HUES6 (cell line): Measurements from ENCODE around the gene FBXL3.

Experiments used
- H3K27ac ChIP-seq: 2 replicates; pipeline ENCODE4 v1.7.0; 2013; ENCODE audit warnings: low read depth, mild to moderate bottlenecking, low read length, inconsistent platforms
- H3K27me3 ChIP-seq: 2 replicates; pipeline ENCODE4 v1.6.1; 2013; ENCODE audit warnings: low read length; ENCODE audit not compliant: control insufficient read depth, insufficient read depth
- H3K36me3 ChIP-seq: 2 replicates; pipeline ENCODE4 v1.6.1; 2013; ENCODE audit warnings: low read length; ENCODE audit not compliant: control insufficient read depth, insufficient read depth
- H3K4me1 ChIP-seq: 2 replicates; pipeline ENCODE4 v1.6.1; 2013; ENCODE audit warnings: low read length; ENCODE audit not compliant: control insufficient read depth, insufficient read depth
- H3K4me3 ChIP-seq: 2 replicates; pipeline ENCODE4 v1.5.1; 2013; ENCODE audit warnings: low read depth, low read length
- H3K9ac ChIP-seq: one replicate; pipeline ENCODE4 v1.6.1; 2013; ENCODE audit warnings: mild to moderate bottlenecking, low read length
- H3K9me3 ChIP-seq: 2 replicates; pipeline ENCODE4 v1.6.1; 2013; ENCODE audit warnings: low read depth, low read length; ENCODE audit not compliant: control insufficient read depth, insufficient read depth

The FBXL3 gene, protein sequence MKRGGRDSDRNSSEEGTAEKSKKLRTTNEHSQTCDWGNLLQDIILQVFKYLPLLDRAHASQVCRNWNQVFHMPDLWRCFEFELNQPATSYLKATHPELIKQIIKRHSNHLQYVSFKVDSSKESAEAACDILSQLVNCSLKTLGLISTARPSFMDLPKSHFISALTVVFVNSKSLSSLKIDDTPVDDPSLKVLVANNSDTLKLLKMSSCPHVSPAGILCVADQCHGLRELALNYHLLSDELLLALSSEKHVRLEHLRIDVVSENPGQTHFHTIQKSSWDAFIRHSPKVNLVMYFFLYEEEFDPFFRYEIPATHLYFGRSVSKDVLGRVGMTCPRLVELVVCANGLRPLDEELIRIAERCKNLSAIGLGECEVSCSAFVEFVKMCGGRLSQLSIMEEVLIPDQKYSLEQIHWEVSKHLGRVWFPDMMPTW

GRCh38 chr13:77026861-77027621 lies at the start of gene FBXL3:
Gene FBXL3 (minus strand): TSS chr13:77027159. CDS start chr13:77021860, 5,299 bp downstream.
- Histone ChIP-seq H3K4me3 (peak within 1 kb of the TSS; percentile 81), H3K36me3 (no peaks in the 10 kb centered on the region), H3K27me3 (no peaks in the 10 kb centered on the region), H3K27ac (peak within 1 kb of the TSS; percentile 86), H3K9ac (peak within 1 kb of the TSS; percentile 93), H3K9me3 (no peaks in the 10 kb centered on the region), H3K4me1 (0 out of 2 replicates have a peak, but pooled peaks cover 8% of the 10 kb centered on the region)

GRCh38 chr13:77067519-77067918 lies 40.6 kb upstream of the FBXL3 start:
- Histone ChIP-seq H3K27me3 (no peaks in the 10 kb centered on the region), H3K4me1 (no peaks in the 10 kb centered on the region), H3K4me3 (no peak overlapping the region), H3K27ac (no peak overlapping the region), H3K36me3 (peaks cover 43% of the 10 kb centered on the region), H3K9me3 (no peaks in the 10 kb centered on the region), H3K9ac (no peak overlapping the region)

GRCh38 chr13:77065461-77066147 lies 38.6 kb upstream of the FBXL3 start:
- Histone ChIP-seq H3K9me3 (no peaks in the 10 kb centered on the region), H3K4me3 (no peak overlapping the region), H3K27ac (no peak overlapping the region), H3K27me3 (no peaks in the 10 kb centered on the region), H3K9ac (no peak overlapping the region), H3K4me1 (no peaks in the 10 kb centered on the region), H3K36me3 (peaks cover 52% of the 10 kb centered on the region)

GRCh38 chr13:77062097-77062496 lies 35.1 kb upstream of the FBXL3 start:
- no peak overlapping the region for H3K9ac ChIP-seq
- peaks cover 37% of the 10 kb centered on the region for H3K36me3 ChIP-seq
- no peaks in the 10 kb centered on the region for H3K27me3 ChIP-seq
- H3K4me1 ChIP-seq: no peaks in the 10 kb centered on the region
- H3K27ac ChIP-seq: no peak overlapping the region
- no peak overlapping the region for H3K4me3 ChIP-seq
- no peaks in the 10 kb centered on the region for H3K9me3 ChIP-seq

DNA sequence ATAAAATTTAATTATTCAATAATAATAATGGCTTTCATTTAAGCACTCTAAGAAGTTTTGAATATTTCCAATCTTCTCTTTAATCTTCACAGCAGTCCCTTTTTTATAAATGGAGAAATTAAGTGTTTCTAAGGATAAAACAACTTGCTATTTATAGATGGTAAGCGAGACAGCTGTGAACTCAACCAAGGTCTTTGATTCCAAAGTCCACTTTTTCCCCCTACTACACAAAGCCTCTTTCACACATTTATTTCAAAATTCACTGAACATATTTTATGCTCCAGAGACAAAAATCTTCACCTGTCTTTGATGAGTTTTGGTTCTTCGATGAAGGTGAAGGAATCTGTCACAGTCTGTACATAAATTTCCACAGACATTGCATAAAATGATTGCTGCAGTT lies 34.4 kb upstream of the FBXL3 start:
- H3K9ac ChIP-seq: no peak overlapping the region
- H3K4me3 ChIP-seq: no peak overlapping the region
- peaks cover 36% of the 10 kb centered on the region for H3K36me3 ChIP-seq
- H3K27me3 ChIP-seq: no peaks in the 10 kb centered on the region
- no peak overlapping the region for H3K27ac ChIP-seq
- no peaks in the 10 kb centered on the region for H3K9me3 ChIP-seq
- H3K4me1 ChIP-seq: no peaks in the 10 kb centered on the region

DNA sequence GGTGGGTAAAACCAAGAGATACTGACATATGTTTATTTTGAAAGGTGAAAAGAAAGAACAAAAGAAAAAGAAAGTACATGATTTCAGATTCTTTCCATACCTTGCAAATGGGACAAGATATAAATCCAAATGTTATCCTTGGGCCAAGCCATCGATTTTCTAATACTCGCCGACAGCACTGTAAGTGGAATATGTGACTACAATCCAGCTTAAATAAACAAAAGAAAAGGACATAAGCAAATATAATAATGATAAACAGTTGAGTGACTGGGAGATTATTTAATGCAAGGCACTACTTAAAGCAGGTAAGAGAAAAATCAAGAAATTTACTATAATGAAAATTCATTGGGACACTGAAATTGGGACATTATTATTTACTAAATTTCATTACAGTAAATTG lies 29.9 kb upstream of the FBXL3 start:
- no peak overlapping the region for H3K27ac ChIP-seq
- H3K4me1 ChIP-seq: no peaks in the 10 kb centered on the region
- no peaks in the 10 kb centered on the region for H3K27me3 ChIP-seq
- H3K9ac ChIP-seq: no peak overlapping the region
- H3K4me3 ChIP-seq: no peak overlapping the region
- peaks cover 36% of the 10 kb centered on the region for H3K36me3 ChIP-seq
- no peaks in the 10 kb centered on the region for H3K9me3 ChIP-seq

GRCh38 chr13:77056382-77056781 lies 29.4 kb upstream of the FBXL3 start:
- Histone ChIP-seq H3K4me1 (no peaks in the 10 kb centered on the region), H3K27ac (no peak overlapping the region), H3K36me3 (peaks cover 31% of the 10 kb centered on the region), H3K9me3 (no peaks in the 10 kb centered on the region), H3K27me3 (no peaks in the 10 kb centered on the region), H3K9ac (no peak overlapping the region), H3K4me3 (no peak overlapping the region)

GRCh38 chr13:77055158-77055557 lies 28.2 kb upstream of the FBXL3 start:
- no peaks in the 10 kb centered on the region for H3K9me3 ChIP-seq
- no peak overlapping the region for H3K27ac ChIP-seq
- no peaks in the 10 kb centered on the region for H3K4me1 ChIP-seq
- peaks cover 34% of the 10 kb centered on the region for H3K36me3 ChIP-seq
- H3K4me3 ChIP-seq: no peak overlapping the region
- no peaks in the 10 kb centered on the region for H3K27me3 ChIP-seq
- H3K9ac ChIP-seq: no peak overlapping the region

GRCh38 chr13:77053192-77053591 lies 26.2 kb upstream of the FBXL3 start:
- no peaks in the 10 kb centered on the region for H3K27me3 ChIP-seq
- H3K4me3 ChIP-seq: no peak overlapping the region
- H3K36me3 ChIP-seq: peaks cover 30% of the 10 kb centered on the region
- peaks cover 12% of the 10 kb centered on the region for H3K4me1 ChIP-seq
- no peak overlapping the region for H3K27ac ChIP-seq
- H3K9ac ChIP-seq: no peak overlapping the region
- H3K9me3 ChIP-seq: no peaks in the 10 kb centered on the region

DNA sequence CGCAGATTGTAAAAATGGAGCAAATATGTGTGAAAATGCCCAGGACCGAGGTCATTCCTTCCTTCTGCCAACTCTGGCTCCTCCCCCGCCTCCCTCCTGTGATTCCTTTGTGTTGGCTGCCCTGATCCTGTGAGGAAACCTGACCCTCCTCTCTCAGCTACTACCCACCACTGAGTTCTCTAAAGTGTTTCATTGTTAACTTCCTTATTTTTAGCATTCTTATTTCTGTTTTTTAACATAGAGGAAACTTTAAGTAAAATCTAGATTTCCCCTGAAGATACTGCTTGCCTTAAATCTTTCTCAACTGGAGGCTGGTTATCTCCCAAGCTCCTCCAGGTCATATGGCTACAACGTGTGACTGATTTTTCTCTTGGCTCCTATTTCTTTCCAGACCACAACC lies 21.7 kb upstream of the FBXL3 start:
- Histone ChIP-seq H3K36me3 (peaks cover 9% of the 10 kb centered on the region), H3K27me3 (no peaks in the 10 kb centered on the region), H3K4me1 (peaks cover 19% of the 10 kb centered on the region), H3K9ac (no peak overlapping the region), H3K27ac (no peak overlapping the region), H3K4me3 (no peak overlapping the region), H3K9me3 (no peaks in the 10 kb centered on the region)
